Measurements from ENCODE around the gene TMEM39B. TPM values are rescaled to one million over a fixed set of nuclear protein-coding genes. Genes with fewer than 3 reads are reported as not detected.

The TMEM39B gene
- polyA plus RNA-seq, 3 donors, result 3.3 to 30.6 (median 3.4) TPM

GRCh38 chr1:32111040-32111623 lies 38.4 kb downstream of the TMEM39B start:
- H3K27me3 ChIP-seq (ENCODE audit: control insufficient read depth in 2 of 2, insufficient read depth in 2 of 2, low read length in 2 of 2), result no peaks in the 10 kb centered on the region
- TF ChIP-seq CTCF (IDR thresholded peaks at IDR 0.05), result no peak
- peaks cover 23 to 34% of the 10 kb centered on the region in 2 donors for H3K4me1 ChIP-seq (ENCODE audit: control insufficient read depth in 1 of 2, insufficient read depth in 2 of 2, low read length in 2 of 2)
- peak overlapping the region in 1 of 2 donors; percentile 4 for H3K27ac ChIP-seq (ENCODE audit: low read depth in 1 of 2, low read length in 2 of 2)
- H3K9me3 Mint-ChIP-seq, result peaks cover 0 to 2% (median 0%) of the 10 kb centered on the region in 7 donors
- no peak overlapping the region for H3K4me2 ChIP-seq (replicated peaks; ENCODE audit: extremely low read depth, low read length, poor library complexity, severe bottlenecking)
- H4K20me1 ChIP-seq (ENCODE audit: insufficient read depth, low read length), result peaks cover 73% of the 10 kb centered on the region
- no peaks in the 10 kb centered on the region for H3K9me3 ChIP-seq (replicated peaks in 1 of 2; ENCODE audit: control insufficient read depth in 1 of 2, insufficient read depth in 1 of 2, low read length in 2 of 2)
- peak overlapping the region in 2 of 7 donors; percentile 35 to 54 for H3K27ac Mint-ChIP-seq
- H3K4me1 Mint-ChIP-seq, result peaks cover 44% of the 10 kb centered on the region
- no peak overlapping the region for H3K4me3 ChIP-seq (replicated peaks in 1 of 3; ENCODE audit: low read depth in 2 of 3, low read length in 3 of 3)
- intact Hi-C loops (cut with micrococcal nuclease), result loop anchor here in 1 of 2 donors (5.0 kb wide), 1 partner anchor 281 kb away; the partner anchor contains the start of gene BSDC1
- H3K36me3 Mint-ChIP-seq, result peaks cover 11 to 24% of the 10 kb centered on the region in 2 donors
- no peak overlapping the region for H3K4me3 Mint-ChIP-seq
- no CpG with 5 or more reads among the region's 2 CpGs for WGBS (ENCODE audit: insufficient coverage)
- H2AFZ ChIP-seq (ENCODE audit: insufficient read depth, low read depth, low read length, poor library complexity, severe bottlenecking), result no peak overlapping the region
- DNase-seq, result no peak
- H3K36me3 ChIP-seq (replicated peaks in 1 of 2; ENCODE audit: control insufficient read depth in 1 of 2, insufficient read depth in 2 of 2, low read length in 2 of 2), result peaks cover 2 to 7% of the 10 kb centered on the region in 2 donors
- H3K9ac ChIP-seq (ENCODE audit: insufficient read depth, low read length, poor library complexity, severe bottlenecking), result no peak overlapping the region
- H3K27me3 Mint-ChIP-seq (ENCODE audit: low read depth in 3 of 3), result peaks cover 0 to 2% (median 0%) of the 10 kb centered on the region in 3 donors
- H3K79me2 ChIP-seq (ENCODE audit: insufficient read depth, low read length), result peaks cover 83% of the 10 kb centered on the region

- Histone ChIP-seq H3K27ac (ENCODE audit: low read depth in 1 of 2, low read length in 2 of 2) (peak overlapping the region in 1 of 2 donors; percentile 4), H3K27me3 (ENCODE audit: control insufficient read depth in 2 of 2, insufficient read depth in 2 of 2, low read length in 2 of 2) (no peaks in the 10 kb centered on the region), H3K4me1 (ENCODE audit: control insufficient read depth in 1 of 2, insufficient read depth in 2 of 2, low read length in 2 of 2) (peaks cover 20 to 30% of the 10 kb centered on the region in 2 donors), H3K36me3 (replicated peaks in 1 of 2; ENCODE audit: control insufficient read depth in 1 of 2, insufficient read depth in 2 of 2, low read length in 2 of 2) (peaks cover 2 to 11% of the 10 kb centered on the region in 2 donors), H2AFZ (ENCODE audit: insufficient read depth, low read depth, low read length, poor library complexity, severe bottlenecking) (no peak overlapping the region), H3K9me3 (replicated peaks in 1 of 2; ENCODE audit: control insufficient read depth in 1 of 2, insufficient read depth in 1 of 2, low read length in 2 of 2) (no peaks in the 10 kb centered on the region), H3K4me2 (replicated peaks; ENCODE audit: extremely low read depth, low read length, poor library complexity, severe bottlenecking) (no peak overlapping the region), H3K4me3 (replicated peaks in 1 of 3; ENCODE audit: low read depth in 2 of 3, low read length in 3 of 3) (no peak overlapping the region), H3K9ac (ENCODE audit: insufficient read depth, low read length, poor library complexity, severe bottlenecking) (no peak overlapping the region), H4K20me1 (ENCODE audit: insufficient read depth, low read length) (peaks cover 80% of the 10 kb centered on the region), H3K79me2 (ENCODE audit: insufficient read depth, low read length) (peaks cover 89% of the 10 kb centered on the region)
- Mint-ChIP-seq H3K4me1 (peaks cover 43% of the 10 kb centered on the region), H3K9me3 (peaks cover 0 to 2% (median 0%) of the 10 kb centered on the region in 7 donors), H3K4me3 (no peak overlapping the region), H3K36me3 (peaks cover 12 to 28% of the 10 kb centered on the region in 2 donors), H3K27ac (peak overlapping the region in 3 of 7 donors; percentile 35 to 54 (median 46)), H3K27me3 (ENCODE audit: low read depth in 3 of 3) (peaks cover 0 to 2% (median 0%) of the 10 kb centered on the region in 3 donors)
- intact Hi-C loops (cut with micrococcal nuclease), result loop anchor here in 1 of 2 donors (5.0 kb wide), 1 partner anchor 281 kb away; the partner anchor contains the start of gene BSDC1
- TF ChIP-seq CTCF (IDR thresholded peaks at IDR 0.05), result no peak
- DNase-seq, result no peak
Observed at GRCh38 chr1:32111789-32112188, 39.0 kb downstream of the TMEM39B start.

Data from CD14-positive monocyte (primary cell).